ENCODE measurements around the gene RAB3A.

Gene RAB3A

GRCh38 chr19:18196511-18196845 lies 7.4 kb downstream of the RAB3A start:
- no peak for DNase-seq

- no peak for DNase-seq
These were observed 9.1 kb downstream of the RAB3A start for GRCh38 chr19:18194554-18195238.

- no peak for DNase-seq
These were observed 9.7 kb downstream of the RAB3A start for GRCh38 chr19:18194181-18194530.

- DNase-seq = no peak
These were observed 10.3 kb downstream of the RAB3A start for GRCh38 chr19:18193388-18194180.

- DNase-seq = peak; percentile 97
These were observed 11.0 kb downstream of the RAB3A start, which contains the start of gene MPV17L2 for GRCh38 chr19:18192673-18193387. Gene MPV17L2, plus strand, starts transcription at chr19:18193218. Its CDS starts 64 bp downstream, at chr19:18193282.

GRCh38 chr19:18191640-18192062 lies 12.2 kb downstream of the RAB3A start:
- no peak for DNase-seq

GRCh38 chr19:18190278-18190677 lies 13.6 kb downstream of the RAB3A start:
- DNase-seq = no peak

GRCh38 chr19:18185538-18185937 lies 18.3 kb downstream of the RAB3A start:
- no peak for DNase-seq

GRCh38 chr19:18183529-18183928 lies 20.3 kb downstream of the RAB3A start:
- DNase-seq = no peak

- no peak for DNase-seq
These were observed 23.9 kb downstream of the RAB3A start for GRCh38 chr19:18179957-18180356.

- no peak for DNase-seq
These were observed 27.2 kb downstream of the RAB3A start for GRCh38 chr19:18176367-18177310.

- DNase-seq = no peak
These were observed 28.9 kb downstream of the RAB3A start for GRCh38 chr19:18174983-18175382.

- DNase-seq = peak; percentile 53
These were observed 30.1 kb downstream of the RAB3A start, which contains the start of gene IFI30 for GRCh38 chr19:18173572-18174288. Gene IFI30, plus strand, starts transcription at chr19:18173813. Its CDS starts 29 bp downstream, at chr19:18173842.

- DNase-seq = no peak
These were observed 30.7 kb downstream of the RAB3A start for GRCh38 chr19:18173054-18173571.

GRCh38 chr19:18172331-18173053 lies 31.4 kb downstream of the RAB3A start:
- DNase-seq = no peak

- no peak for DNase-seq
These were observed 32.1 kb downstream of the RAB3A start for GRCh38 chr19:18171605-18172327.

- no peak for DNase-seq
These were observed 33.1 kb downstream of the RAB3A start for GRCh38 chr19:18170714-18171255.

- DNase-seq = no peak
These were observed 35.0 kb downstream of the RAB3A start for GRCh38 chr19:18168673-18169381.

Measured in activated effector memory CD4-positive, alpha-beta T cell treated with Interleukin-2 at 50 U/mL for 16 hours (primary cell).